LNCaP clone FGC (cell line): ENCODE measurements around the gene SPATA31D1.
"Not testable (repeated sequence)": the region's sequence is repeated elsewhere in the genome, so short reads cannot be mapped to it uniquely, and the experiment has no call there.

Experiments used
- DNase-seq: peaks from one replicate; pipeline ENCODE4 v3.0.0-alpha.2; 2011; ENCODE audit warnings: low read depth
- H3K4me3 ChIP-seq: 2 replicates; pipeline ENCODE4 v1.5.1; 2011; ENCODE audit warnings: mild to moderate bottlenecking, low read depth, low read length, control low read depth
- TF ChIP-seq, protein P1 (sequence below): IDR thresholded peaks from 2 replicates; pipeline ENCODE4 v1.5.1; 2012; ENCODE audit warnings: mild to moderate bottlenecking; ENCODE audit not compliant: control insufficient read depth, insufficient read depth; ENCODE audit errors: extremely low read depth

SPATA31D1 gene

DNA sequence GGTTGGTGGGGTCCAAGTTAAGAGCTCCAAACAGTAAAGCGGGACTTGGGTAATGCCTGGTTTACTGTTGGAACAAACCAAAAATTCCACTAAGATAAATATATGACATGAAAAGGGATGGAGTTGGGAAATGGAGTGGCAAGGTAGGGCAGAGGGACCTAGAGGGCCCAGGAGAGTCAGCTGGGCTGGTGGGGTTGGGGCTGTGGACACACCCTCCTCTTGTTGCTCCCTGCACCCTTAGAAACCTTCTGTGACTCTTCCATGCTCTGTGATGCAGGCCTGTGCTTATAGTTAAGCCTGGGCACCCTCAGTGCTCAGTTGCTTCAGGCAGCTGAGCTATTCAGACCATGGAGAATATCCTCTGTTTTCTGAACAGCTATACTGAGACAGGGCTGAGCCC lies at the start of gene SPATA31D1:
Gene SPATA31D1, plus strand, starts transcription at position 301 of the 400 bp plus-strand sequence. Its CDS starts 47 bp downstream, at position 348.
- DNase-seq, H3K4me3 ChIP-seq: not testable (repeated sequence)

DNA sequence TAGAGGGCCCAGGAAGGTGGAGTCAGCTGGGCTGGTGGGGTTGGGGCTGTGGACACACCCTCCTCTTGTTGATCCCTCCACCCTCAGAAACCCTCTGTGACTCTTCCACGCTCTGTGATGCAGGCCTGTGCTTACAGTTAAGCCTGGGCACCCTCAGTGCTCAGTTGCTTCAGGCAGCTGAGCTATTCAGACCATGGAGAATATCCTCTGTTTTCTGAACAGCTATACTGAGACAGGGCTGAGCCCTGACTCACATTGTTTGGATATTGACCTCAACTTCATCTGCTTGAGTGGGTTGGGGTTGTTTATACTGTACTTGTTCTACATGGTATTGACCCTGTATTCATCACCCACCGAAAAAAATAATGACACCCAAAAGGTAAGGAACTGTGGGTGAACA lies 45.2 kb upstream of the SPATA31D1 start, which contains the start of gene SPATA31D3:
Gene SPATA31D3, plus strand, starts transcription at position 108 of the 400 bp plus-strand sequence. Its CDS starts 86 bp downstream, at position 194.
- not testable (repeated sequence) for DNase-seq, H3K4me3 ChIP-seq

DNA sequence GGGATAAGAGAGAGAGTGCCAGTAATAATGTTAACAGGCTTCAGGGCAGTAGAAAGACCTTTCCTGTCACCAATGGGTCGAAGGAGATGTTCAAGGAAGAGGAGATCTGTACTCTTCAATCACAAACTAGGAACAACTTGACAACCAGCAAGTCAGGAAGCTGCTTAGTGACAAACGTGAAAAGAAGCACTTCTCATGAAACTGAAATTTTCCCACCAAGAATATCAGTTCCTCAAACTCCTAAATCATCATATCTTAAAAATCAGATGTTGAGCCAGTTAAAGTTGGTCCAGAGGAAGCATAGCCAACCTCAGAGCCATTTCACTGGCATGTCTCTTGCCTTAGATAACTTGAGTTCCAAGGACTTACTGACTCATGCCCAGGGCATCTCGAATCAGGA lies 39.9 kb upstream of the SPATA31D1 start:
- DNase-seq, H3K4me3 ChIP-seq: not testable (repeated sequence)

DNA sequence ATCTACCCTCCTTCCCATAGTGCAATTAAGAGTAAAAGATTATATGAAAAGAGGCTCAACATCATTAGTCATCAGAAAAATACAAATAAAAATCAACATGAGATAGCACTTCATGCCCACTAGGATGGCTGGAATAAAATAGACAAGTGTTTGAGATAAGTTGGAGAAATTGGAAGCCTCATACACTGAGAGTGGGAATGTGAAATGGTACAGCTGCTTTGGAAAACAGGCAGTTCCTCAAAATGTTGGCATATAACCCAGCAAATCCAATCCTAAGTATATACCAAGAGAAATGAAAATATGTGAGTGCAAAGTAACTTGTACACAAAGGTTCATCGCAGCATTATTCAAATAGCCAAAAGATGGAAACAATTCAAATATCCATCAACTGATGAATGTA lies 35.5 kb upstream of the SPATA31D1 start:
- no peak for DNase-seq
- no peak overlapping the region for H3K4me3 ChIP-seq
- TF ChIP-seq, protein P1, sequence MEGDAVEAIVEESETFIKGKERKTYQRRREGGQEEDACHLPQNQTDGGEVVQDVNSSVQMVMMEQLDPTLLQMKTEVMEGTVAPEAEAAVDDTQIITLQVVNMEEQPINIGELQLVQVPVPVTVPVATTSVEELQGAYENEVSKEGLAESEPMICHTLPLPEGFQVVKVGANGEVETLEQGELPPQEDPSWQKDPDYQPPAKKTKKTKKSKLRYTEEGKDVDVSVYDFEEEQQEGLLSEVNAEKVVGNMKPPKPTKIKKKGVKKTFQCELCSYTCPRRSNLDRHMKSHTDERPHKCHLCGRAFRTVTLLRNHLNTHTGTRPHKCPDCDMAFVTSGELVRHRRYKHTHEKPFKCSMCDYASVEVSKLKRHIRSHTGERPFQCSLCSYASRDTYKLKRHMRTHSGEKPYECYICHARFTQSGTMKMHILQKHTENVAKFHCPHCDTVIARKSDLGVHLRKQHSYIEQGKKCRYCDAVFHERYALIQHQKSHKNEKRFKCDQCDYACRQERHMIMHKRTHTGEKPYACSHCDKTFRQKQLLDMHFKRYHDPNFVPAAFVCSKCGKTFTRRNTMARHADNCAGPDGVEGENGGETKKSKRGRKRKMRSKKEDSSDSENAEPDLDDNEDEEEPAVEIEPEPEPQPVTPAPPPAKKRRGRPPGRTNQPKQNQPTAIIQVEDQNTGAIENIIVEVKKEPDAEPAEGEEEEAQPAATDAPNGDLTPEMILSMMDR: no peak

DNA sequence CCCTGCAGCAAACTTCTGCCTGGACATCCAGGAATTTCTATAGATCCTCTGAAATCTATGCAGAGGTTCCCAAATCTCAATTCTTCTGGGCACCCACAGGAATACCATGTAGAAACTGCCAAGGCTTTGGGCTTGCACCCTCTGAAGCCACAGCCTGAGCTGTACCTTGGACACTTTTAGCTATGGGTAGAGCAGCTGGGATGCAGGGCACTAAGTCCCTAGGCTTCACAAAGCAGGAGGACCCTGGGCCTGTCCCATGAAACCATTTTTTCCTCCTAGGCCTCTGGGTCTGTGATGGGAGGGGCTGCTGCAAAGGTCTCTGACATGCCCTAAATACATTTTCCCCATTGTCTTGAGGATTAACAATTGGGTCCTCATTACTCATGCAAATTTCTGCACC lies 32.9 kb upstream of the SPATA31D1 start:
- TF ChIP-seq, protein P1: no peak
- DNase-seq: no peak
- no peak overlapping the region for H3K4me3 ChIP-seq

DNA sequence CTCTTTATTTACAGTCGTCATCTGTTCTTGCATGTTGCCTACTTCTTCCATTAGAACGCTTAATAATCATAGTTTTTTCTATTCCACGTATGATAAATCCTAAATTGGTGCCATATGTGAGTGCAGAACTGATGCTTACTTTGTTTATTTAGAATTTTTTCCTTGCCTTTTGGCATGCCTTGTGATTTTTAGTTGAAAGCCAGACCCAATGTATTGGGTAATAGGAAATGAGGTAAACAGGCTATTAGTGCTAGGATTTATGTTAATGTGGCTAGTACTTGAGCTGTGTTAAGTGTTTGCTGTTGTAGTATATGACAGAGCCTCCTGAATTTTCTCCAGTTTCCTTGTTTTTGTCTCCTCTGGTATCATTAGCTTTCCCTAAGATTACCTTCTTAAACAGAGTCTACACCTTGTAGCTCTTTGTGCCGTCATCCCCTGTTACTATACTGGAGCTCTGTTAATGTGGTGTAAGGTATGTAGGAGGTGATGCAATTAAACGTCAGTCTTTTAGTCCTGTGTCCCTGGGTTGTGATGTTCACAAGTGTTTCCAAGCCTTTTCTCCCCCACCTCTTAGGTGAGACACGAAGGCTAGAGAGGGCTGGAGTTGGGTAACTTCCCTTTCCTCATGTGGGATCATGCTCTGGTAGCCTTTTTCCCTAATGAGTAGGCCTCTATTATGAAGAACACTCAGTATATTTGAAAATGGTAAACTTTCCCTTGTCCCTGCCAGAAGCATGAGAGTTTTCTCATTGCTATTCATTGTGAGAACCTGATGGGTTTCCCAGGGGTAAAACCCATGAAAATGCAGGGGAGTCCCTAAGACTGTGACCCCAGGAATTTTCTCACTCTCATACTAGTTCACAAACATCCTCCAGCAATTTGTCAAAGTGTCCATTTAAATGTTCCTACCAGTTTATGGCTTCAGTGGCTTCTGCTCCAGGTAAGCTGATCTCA lies 24.1 kb upstream of the SPATA31D1 start:
- DNase-seq: no peak
- TF ChIP-seq, protein P1: no peak
- H3K4me3 ChIP-seq: no peak overlapping the region

DNA sequence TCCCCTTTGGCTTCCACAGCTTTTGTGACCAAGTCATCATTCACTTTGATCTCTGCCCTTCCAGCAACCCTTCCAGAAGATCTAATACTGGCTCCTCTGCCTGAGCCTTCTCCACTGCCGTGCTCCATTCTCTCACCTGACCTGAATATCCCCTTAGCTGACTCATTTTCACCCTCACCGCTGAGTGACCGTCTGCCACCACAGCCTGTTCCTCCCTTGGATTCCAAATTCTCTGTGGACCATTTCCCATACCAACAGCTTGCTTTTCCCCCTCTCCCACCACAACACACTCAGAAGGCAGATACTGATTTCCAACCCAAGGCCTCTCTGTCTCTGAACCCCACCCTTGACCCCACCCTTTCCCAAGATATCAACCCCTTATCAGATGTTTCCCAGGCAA lies 20.5 kb upstream of the SPATA31D1 start:
- H3K4me3 ChIP-seq: no peak overlapping the region
- TF ChIP-seq, protein P1: no peak
- DNase-seq: no peak

DNA sequence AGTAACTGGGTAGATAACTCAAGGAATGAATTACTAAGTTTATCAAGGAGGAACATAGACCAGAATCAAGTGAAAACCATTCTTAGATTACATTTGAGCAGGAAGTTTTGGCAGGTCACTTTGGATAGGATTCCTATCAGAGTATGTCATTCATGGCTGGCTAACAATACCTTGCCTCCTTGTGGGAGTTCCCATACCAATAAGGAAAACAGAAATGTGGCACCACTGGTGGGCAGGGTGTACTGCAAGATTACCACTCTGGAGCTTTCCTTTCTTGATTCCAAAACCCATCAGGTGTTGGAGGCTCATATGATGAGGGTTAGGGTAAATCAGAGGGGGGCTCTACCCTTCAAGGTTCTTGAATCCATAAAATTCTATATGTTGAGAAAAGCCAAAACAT lies 18.6 kb upstream of the SPATA31D1 start:
- TF ChIP-seq, protein P1: no peak
- DNase-seq: no peak

More for the DNA sequence above, 18.6 kb upstream of the SPATA31D1 start:
- H3K4me3 ChIP-seq: no peak overlapping the region
